Endothelial cell of umbilical vein (primary cell): ENCODE data around the gene HEATR5A. TPM values are rescaled to one million over a fixed set of nuclear protein-coding genes. Genes with fewer than 3 reads are reported as not detected.

ENCODE experiments used
- BruUV-seq: library from RNA; stranded (reverse); fragments of 400-500 nt; replicated peaks from 2 replicates; lab custom pipeline; 2021; lab: Mats Ljungman, UMichigan
- CTCF ChIA-PET: fragments of 300-600, 350-600 bp; sonication (Branson Sonifier 250); formaldehyde crosslinking; loops from one replicate; lab custom pipeline; 2021; ENCODE audit warnings: antibody characterized with exemption, inconsistent platforms; lab: Charles Lee
- POLR2A ChIA-PET: fragments of 300-600, 350-600 bp; sonication (Branson Sonifier 250); formaldehyde crosslinking; loops from one replicate; lab custom pipeline; 2021; ENCODE audit warnings: antibody characterized with exemption, inconsistent platforms; lab: Charles Lee
- DNase-seq: peaks from one replicate; pipeline ENCODE4 v3.0.0-alpha.2; 2011; ENCODE audit warnings: low read depth, low spot score
- FAIRE-seq: peaks from 2 replicates; lab custom pipeline; 2011; peaks lifted over from hg19 to GRCh38; lab: Jason Lieb, UNC
- H2AFZ ChIP-seq: 2 replicates; pipeline ENCODE4 v1.6.0; 2012; ENCODE audit warnings: low read depth, low read length, control low read depth, inconsistent platforms
- H3K27ac ChIP-seq: 2 replicates; pipeline ENCODE4 v1.5.1; 2011; ENCODE audit warnings: low read depth, mild to moderate bottlenecking, control low read depth, low read length, moderate library complexity; ENCODE audit not compliant: insufficient read depth
- H3K27me3 ChIP-seq, 2 experiments: 2 replicates each; pipeline versions ENCODE4 v1.6.0 to v1.6.1; 2011; ENCODE audit warnings: low read length in 2 of 2, mixed read lengths in 1 of 2; ENCODE audit not compliant: control insufficient read depth in 2 of 2, insufficient read depth in 2 of 2
- H3K36me3 ChIP-seq, 2 experiments: 2 replicates in 1 of 2; 3 replicates in 1 of 2; pipeline ENCODE4 v1.5.1; 2011; ENCODE audit warnings: low read length in 2 of 2, mild to moderate bottlenecking in 1 of 2, moderate library complexity in 1 of 2; ENCODE audit not compliant: control insufficient read depth in 2 of 2, insufficient read depth in 2 of 2; ENCODE audit errors: extremely low read depth in 1 of 2
- H3K4me1 ChIP-seq: 3 replicates; pipeline ENCODE4 v1.5.1; 2011; ENCODE audit warnings: mild to moderate bottlenecking, low read length; ENCODE audit not compliant: control insufficient read depth, insufficient read depth; ENCODE audit errors: extremely low read depth
- H3K4me2 ChIP-seq: 2 replicates; pipeline ENCODE4 v1.6.1; 2011; ENCODE audit warnings: low read length, control low read depth, mixed read lengths; ENCODE audit not compliant: insufficient read depth
- H3K4me3 ChIP-seq, 3 experiments: fragments of 200-600 bp in 1 of 3; sonication (generic), shearing (Covaris generic) in 1 of 3; replicated peaks in 1 of 3; 2 replicates each; pipeline ENCODE4 v1.5.1; 2011 to 2016; ENCODE audit warnings: control low read depth in 3 of 3, low read length in 3 of 3, mild to moderate bottlenecking in 2 of 3, inconsistent platforms in 1 of 3, low read depth in 1 of 3, moderate library complexity in 1 of 3; ENCODE audit not compliant: insufficient read depth in 1 of 3
- H3K79me2 ChIP-seq: 2 replicates; pipeline ENCODE4 v1.6.0; 2012; ENCODE audit warnings: low read length, inconsistent platforms; ENCODE audit not compliant: control insufficient read depth, insufficient read depth
- H3K9ac ChIP-seq: replicated peaks from 2 replicates; pipeline ENCODE3; 2011; ENCODE audit warnings: low read length, control low read depth; ENCODE audit not compliant: insufficient read depth; ENCODE audit errors: extremely low read depth
- H3K9me1 ChIP-seq: replicated peaks from 3 replicates; pipeline ENCODE4 v1.6.0; 2011; ENCODE audit warnings: mild to moderate bottlenecking, low read length; ENCODE audit not compliant: control insufficient read depth, insufficient read depth; ENCODE audit errors: extremely low read depth
- H3K9me3 ChIP-seq: replicated peaks from 2 replicates; pipeline ENCODE4 v1.5.1; 2012; ENCODE audit warnings: low read length, inconsistent platforms; ENCODE audit not compliant: control insufficient read depth, insufficient read depth
- H4K20me1 ChIP-seq: replicated peaks from 2 replicates; pipeline ENCODE3; 2011; ENCODE audit warnings: mild to moderate bottlenecking, low read length; ENCODE audit not compliant: control insufficient read depth, insufficient read depth; ENCODE audit errors: extremely low read depth
- CTCF ChIP-seq, 2 donors: IDR thresholded peaks; 1 replicate in 1 of 2; 2 replicates in 1 of 2; pipeline ENCODE4 v1.5.1; 2011; ENCODE audit warnings: low read length in 2 of 2, mild to moderate bottlenecking in 2 of 2, moderate library complexity in 2 of 2, control low read depth in 1 of 2, inconsistent platforms in 1 of 2, low read depth in 1 of 2; ENCODE audit not compliant: insufficient read depth in 1 of 2; ENCODE audit errors: extremely low read depth in 1 of 2
- EZH2 ChIP-seq: IDR thresholded peaks from 2 replicates; pipeline ENCODE4 v1.6.1; 2012; ENCODE audit warnings: borderline replicate concordance, low read depth, mild to moderate bottlenecking, moderate library complexity, low read length, inconsistent platforms; ENCODE audit not compliant: severe bottlenecking
- FOS ChIP-seq: IDR thresholded peaks from 2 replicates; pipeline ENCODE4 v1.6.1; 2011; ENCODE audit warnings: mild to moderate bottlenecking, low read length, moderate library complexity, borderline replicate concordance; ENCODE audit not compliant: insufficient read depth
- GATA2 ChIP-seq: IDR thresholded peaks from 2 replicates; pipeline ENCODE4 v1.7.0; 2011; ENCODE audit warnings: low read depth, mild to moderate bottlenecking, moderate library complexity, mixed read lengths, low read length; ENCODE audit not compliant: insufficient read length, insufficient read depth
- JUN ChIP-seq: IDR thresholded peaks from 2 replicates; pipeline ENCODE4 v1.6.1; 2011; ENCODE audit warnings: borderline replicate concordance, low read depth; ENCODE audit not compliant: insufficient read length, insufficient read depth
- MAX ChIP-seq: IDR thresholded peaks from 2 replicates; pipeline ENCODE4 v1.6.1; 2011; ENCODE audit not compliant: insufficient read depth, insufficient read length
- MYC ChIP-seq: IDR thresholded peaks from one replicate; pipeline ENCODE4 v1.6.1; 2011; ENCODE audit warnings: mild to moderate bottlenecking, low read depth, low read length
- POLR2A ChIP-seq: IDR thresholded peaks from 2 replicates; pipeline ENCODE4 v1.6.1; 2012; ENCODE audit warnings: low read depth, mild to moderate bottlenecking, control low read depth, low read length
- POLR2AphosphoS5 ChIP-seq: IDR thresholded peaks from 2 replicates; pipeline ENCODE4 v1.6.1; 2012; ENCODE audit warnings: low read depth, mild to moderate bottlenecking, control low read depth, low read length, moderate library complexity; ENCODE audit not compliant: insufficient read depth
- dilution Hi-C: fragments of 300-500 bp; cut with MboI; formaldehyde crosslinking; loops from one replicate; pipeline ENCODE4 v1.15.0; 2019; ENCODE audit warnings: low sequenced_read_pairs; ENCODE audit not compliant: extremely low pct_ligation_motif_present
- intact Hi-C: fragments of 100-400 bp; cut with micrococcal nuclease; formaldehyde crosslinking; loops from one replicate; pipeline ENCODE4 v1.10.0; 2022
- polyA plus RNA-seq, 4 experiments: library from polyadenylated mRNA; depleted of rRNA in 3 of 4; stranded (reverse) in 3 of 4; unstranded in 1 of 4; fragments of >200 nt; gene quantifications; 2 replicates each; pipeline versions ENCODE4 v1.2.1 to v1.2.3, GENCODE V29; 2011 to 2012; ENCODE audit warnings: missing spikeins in 1 of 4
- total RNA-seq: library from RNA; stranded (reverse); gene quantifications from 2 replicates; pipeline ENCODE4 v1.2.3, GENCODE V29; 2021

Gene HEATR5A
- total and polyA plus RNA-seq, 2 donors (not counting 3 experiments of a cell fraction or from before 2014, with no cell fraction given), result 12.6 to 45.3 TPM

GRCh38 chr14:31410048-31410650 lies 10.2 kb downstream of the HEATR5A start:
- intact Hi-C loops, result no loop called here
- CTCF ChIA-PET, result interaction anchor here (0.8 kb wide), 1 partner anchor 40 kb away, joined by 5 read pairs; no protein-coding TSS in a partner anchor
- no peak overlapping the region for H3K4me2 ChIP-seq

More at GRCh38 chr14:31410048-31410650, 10.2 kb downstream of the HEATR5A start:
- Histone ChIP-seq H3K79me2 (peaks cover 25% of the 10 kb centered on the region), H3K4me1 (peaks cover 11% of the 10 kb centered on the region), H3K36me3 (no peaks in the 10 kb centered on the region), H3K9me1 (peaks cover 2% of the 10 kb centered on the region), H4K20me1 (no peaks in the 10 kb centered on the region), H2AFZ (no peak overlapping the region), H3K9ac (no peak overlapping the region), H3K27ac (no peak overlapping the region), H3K4me3 (no peak overlapping the region), H3K9me3 (no peaks in the 10 kb centered on the region), H3K27me3 (no peaks in the 10 kb centered on the region)
- POLR2A ChIA-PET, result no interaction called here
- TF ChIP-seq POLR2A (no peak), EZH2 (no peak), GATA2 (no peak), CTCF (IDR thresholded peaks at IDR 0.05; ENCODE audit: extremely low read depth in 1 of 2, insufficient read depth in 1 of 2, low read depth in 1 of 2, low read length in 2 of 2) (no peak), MYC (no peak), FOS (no peak), JUN (no peak), POLR2AphosphoS5 (no peak), MAX (no peak)
- FAIRE-seq (no peak), DNase-seq (no peak)
- dilution Hi-C loops, result no loop called here
- no TSS peak for BruUV-seq
